HTR-8/SVneo (cell line): ENCODE results near the gene LRP1.

ENCODE experiments used
- DNase-seq: peaks from one replicate; pipeline ENCODE4 v3.0.0; 2011; ENCODE audit warnings: low spot score, mixed read lengths; ENCODE audit not compliant: insufficient read length
- FAIRE-seq: peaks from 2 replicates; lab custom pipeline; 2011; peaks lifted over from hg19 to GRCh38; lab: Jason Lieb, UNC

LRP1 gene

DNA sequence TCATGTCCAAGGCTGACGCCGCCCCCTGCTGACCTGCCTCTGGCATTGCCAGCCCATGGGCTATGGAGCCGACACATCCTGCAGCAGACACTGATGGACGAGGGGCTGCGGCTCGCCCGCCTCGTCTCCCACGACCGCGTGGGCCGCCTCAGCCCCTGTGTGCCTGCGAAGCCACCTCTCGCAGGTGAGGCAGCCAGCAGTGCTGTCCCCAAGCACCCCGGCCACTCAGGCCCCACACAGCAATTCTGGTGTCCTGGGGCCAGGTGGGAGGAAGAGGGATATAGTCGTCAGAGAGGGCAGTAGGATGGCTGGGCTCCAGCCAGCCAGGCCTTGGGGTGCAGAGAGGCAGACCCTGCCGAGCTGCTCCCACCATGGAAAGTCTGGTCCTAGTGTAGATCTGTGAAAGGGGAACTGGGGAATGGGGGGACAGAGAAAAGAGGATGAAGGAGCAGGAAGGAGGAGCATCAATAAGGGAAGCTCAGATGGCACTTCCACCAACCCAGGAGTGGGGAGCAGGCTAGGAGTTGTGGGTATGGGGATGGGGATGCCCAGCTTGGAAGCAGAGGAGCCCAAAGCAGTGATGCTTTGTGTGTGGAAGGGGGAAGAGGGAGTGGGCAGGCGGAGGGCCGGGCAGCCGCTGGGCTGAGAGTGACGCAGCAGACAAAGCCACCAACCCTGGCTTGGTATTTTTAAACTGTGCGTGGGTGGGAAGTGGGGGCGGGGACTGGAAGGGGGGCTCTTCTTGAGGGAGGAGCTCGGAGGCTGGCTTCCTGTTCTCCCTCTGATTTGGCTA, 34.7 kb upstream of the LRP1 start:
- DNase-seq (no peak), FAIRE-seq (peak; percentile 68)

DNA sequence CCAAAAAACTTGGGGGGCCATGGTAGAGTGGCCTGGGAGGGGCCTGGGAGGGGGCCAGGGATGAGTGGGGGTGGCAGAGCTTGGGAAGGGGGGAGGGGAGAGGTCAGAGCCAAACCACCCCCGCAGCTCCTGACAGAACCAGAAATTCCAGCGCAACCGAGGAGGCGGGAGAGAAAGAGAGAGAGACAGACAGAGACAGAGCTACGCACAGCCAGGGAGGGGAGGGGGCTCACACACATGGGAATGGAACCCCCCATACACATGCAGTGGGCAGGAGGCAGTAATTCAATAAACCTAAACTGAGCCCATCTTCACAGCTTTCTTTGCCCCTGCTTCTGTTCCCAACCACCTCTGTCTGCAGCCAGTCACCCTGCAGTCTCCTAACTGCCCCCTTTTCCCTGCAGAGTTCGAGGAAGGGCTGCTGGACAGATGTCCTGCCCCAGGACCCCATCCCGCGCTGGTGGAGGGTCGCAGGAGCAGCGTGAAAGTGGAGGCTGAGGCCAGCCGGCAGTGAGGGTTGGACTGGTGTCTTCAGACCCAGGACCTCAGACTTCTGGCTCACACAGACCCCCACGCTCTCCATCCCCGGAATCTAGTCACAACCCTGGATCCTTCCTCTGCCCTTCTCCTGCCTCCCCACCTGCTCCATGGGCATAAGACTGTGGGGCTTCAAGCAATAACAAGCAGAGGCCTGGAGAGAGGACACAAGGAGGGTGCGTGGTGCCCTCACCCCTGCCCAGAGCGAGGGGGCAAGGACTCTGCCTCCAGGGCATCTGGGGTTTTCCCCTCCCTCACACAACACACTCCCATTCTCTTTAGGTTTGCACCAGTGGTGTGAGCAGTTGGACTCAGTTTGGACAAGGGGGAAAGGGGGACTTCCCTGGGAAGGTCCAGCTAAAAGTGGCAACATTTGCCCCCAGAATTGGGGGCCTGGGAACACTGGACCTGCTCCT, 33.8 kb upstream of the LRP1 start:
- DNase-seq (no peak), FAIRE-seq (no peak)

DNA sequence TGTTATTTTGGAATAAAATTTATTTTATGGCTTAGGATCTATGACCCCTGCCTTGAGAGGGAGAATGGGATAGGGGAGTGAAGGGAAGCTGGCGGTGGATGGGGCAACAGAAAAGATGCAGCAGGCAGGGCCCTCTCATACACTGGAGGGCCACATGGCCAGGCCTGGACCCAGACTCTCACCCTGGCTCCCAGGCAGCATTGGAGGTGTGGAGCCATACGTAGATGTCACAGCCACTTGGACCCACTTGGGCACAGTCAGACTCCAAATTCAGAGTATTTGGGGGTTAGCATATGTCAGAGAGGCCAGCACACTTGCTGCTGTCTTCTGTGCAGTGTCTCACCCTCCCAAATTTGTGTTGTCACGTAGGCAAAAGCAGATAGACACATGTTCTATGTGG, 32.8 kb upstream of the LRP1 start:
- FAIRE-seq (no peak), DNase-seq (no peak)

GRCh38 chr12:57096099-57096572, 32.1 kb upstream of the LRP1 start:
- DNase-seq (no peak), FAIRE-seq (peak; percentile 4)

DNA sequence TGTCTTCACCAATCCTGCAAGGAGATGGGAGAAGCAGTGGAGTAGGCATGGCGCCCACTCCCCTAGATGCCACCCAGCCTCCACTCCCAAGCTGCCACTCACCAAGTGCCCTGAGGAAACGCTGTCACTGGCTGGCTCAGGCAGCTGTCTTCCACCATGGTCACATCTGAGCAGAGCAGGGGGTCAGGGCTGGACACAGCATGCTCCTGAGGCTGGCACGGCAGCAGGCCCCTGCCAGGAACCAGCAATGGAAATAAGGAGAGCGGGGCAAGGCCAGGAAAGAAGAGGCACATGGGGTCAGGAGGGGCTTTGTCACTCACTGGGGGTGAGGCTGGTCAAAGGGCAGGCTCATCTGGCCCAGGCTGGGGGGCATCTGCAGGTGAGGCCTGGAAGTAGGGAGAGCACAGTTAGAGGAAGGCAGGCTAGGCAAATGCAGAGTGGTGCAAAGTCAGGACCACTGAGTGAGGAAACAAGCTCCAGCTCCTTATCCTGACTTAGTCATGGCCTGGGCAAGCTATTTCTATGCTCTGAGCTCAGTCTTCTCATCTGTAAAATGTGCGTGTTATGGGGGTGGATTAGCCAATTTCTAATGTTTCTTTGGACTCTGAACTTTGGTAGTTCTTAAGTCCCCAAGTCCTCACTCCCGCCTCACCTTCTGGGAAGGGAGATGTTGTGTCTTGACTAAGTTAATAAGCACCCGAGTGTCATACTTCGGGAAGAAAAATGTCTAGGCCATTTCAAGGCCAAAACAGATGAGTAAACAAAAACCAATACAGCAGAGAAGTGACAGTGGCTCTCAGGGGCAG, 31.3 kb upstream of the LRP1 start:
- FAIRE-seq (no peak), DNase-seq (no peak)

- DNase-seq (no peak), FAIRE-seq (no peak)
Measured at GRCh38 chr12:57097554-57097835, 30.8 kb upstream of the LRP1 start.

DNA sequence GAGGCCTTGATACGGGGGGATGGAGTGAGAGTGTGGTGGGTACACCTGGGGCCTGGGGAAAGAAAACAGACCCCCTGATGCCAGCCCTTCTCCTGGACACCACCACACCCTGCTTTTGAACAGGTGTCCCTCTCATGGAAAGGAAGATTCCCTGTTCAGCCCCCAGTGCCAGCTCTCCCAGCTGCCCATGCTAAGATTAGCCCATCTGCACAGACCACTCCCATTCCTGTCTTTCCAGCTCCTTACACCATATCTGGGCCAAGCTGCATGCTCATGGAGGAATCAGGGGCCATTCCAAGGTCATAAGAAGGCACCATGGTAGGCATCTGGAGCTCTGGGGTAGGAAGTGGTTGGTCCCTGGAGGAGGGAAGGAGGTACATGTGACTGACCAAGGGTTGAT, 29.7 kb upstream of the LRP1 start:
- DNase-seq (no peak), FAIRE-seq (no peak)

GRCh38 chr12:57099047-57099714, 29.1 kb upstream of the LRP1 start:
- no peak for DNase-seq
- FAIRE-seq = no peak

DNA sequence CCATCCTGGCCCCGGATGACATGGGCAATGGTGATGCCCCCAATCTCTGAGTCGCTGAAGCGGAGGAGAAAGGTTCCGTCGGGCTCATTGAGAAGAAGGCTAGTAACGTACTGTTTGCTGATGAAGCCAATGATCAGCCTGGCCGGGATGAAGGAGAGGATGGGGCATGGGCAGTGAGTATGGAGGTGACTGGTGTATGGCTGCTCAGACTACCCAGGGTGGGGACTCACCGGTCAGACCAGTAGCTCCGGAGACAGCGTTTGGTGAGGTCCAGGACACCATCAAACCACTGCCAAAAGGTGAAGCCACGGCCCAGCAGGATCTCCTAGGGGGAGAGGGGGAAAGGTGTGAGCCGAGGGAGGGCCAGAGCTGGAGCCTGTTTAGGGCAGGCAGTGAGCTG, 28.5 kb upstream of the LRP1 start:
- FAIRE-seq = no peak
- DNase-seq = no peak

DNA sequence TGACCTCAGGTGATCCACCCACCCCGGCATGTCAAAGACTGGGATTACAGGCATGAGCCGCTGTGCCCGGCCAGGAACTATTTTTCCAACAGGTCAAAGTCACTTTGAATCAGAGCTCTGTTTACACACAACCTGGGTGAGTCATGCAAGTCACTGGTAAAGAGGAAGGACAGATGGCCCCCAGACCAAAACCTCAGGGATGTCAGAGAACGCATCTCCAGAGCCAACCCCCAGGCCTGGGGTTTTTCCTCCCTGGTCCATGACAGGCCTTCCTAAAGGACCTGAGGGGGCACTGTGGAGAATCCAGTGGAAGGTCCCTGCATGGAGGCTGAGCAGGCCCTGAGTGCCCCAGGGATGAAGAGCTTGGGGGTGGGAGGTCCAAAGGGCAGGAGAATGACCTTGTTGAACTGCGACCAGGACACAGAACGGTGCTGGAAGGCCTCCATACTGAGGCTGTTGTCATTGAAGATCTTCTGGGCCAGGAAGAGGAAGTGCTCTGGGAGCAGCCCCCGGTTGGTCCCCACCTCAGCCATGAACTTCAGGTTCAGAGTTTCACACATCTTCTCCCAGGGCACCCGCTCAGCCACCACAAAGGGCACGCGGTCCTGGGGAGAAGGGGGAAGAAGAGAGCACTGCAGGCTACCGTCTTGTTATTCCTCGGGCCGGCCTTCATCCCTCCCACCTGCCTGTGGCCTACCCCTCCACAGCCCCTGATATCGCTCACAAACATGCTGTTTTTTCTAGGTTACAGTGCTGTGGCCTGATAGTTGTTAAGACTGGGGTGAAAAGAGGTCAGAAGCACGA, 26.2 kb upstream of the LRP1 start:
- FAIRE-seq (no peak), DNase-seq (no peak)

DNA sequence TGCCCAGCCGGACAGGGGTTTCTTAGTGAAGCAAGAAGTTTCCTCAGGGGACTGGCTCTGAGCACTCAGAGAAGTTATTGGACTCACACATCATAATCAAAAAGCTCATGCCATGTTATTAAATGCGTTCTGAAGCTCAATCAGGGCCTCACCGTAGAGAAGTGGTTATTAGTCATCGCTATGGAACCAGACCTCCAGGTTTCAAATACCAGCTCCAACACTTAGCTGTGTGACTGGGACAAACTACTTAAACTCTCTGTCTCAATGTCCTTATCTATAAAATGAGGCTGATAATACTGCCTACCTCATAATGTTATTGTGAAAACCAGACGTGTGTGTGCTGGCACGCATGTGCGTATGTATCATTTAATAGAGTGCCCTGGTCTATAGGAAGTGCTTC, 24.4 kb upstream of the LRP1 start:
- DNase-seq (no peak), FAIRE-seq (no peak)

DNA sequence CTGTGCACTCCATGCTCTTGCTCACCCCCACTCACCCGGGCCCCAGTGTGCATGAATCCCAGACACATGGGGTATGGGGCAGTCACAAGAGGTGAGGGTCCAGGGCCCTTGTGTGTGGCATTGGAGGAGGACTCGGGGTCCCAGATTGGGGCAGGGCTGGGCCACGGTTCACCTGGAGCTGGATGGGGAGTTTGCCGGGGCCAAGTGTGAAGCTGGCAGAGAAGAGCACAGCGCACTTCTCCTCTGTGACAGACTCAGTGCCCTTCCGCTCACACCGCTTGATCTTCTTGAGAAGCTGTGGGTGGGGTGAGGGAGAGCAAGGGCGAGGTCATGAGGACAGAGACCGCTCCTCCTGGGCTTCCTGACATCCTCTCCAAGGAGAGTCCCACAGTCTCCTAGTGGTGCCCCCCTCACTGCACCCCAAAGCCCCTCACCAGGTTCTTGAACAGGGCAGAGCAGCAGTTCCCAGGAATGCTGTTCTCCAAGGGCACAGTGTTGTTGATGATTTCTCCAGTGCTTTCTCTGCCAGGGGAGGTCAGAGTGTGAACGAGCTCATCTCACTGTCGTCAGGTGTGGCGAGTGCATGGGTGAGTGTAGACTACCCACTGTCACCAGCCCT, 23.9 kb upstream of the LRP1 start:
- no peak for DNase-seq
- no peak for FAIRE-seq

- FAIRE-seq = no peak
- no peak for DNase-seq
Measured at GRCh38 chr12:57105011-57105753, 23.1 kb upstream of the LRP1 start.

DNA sequence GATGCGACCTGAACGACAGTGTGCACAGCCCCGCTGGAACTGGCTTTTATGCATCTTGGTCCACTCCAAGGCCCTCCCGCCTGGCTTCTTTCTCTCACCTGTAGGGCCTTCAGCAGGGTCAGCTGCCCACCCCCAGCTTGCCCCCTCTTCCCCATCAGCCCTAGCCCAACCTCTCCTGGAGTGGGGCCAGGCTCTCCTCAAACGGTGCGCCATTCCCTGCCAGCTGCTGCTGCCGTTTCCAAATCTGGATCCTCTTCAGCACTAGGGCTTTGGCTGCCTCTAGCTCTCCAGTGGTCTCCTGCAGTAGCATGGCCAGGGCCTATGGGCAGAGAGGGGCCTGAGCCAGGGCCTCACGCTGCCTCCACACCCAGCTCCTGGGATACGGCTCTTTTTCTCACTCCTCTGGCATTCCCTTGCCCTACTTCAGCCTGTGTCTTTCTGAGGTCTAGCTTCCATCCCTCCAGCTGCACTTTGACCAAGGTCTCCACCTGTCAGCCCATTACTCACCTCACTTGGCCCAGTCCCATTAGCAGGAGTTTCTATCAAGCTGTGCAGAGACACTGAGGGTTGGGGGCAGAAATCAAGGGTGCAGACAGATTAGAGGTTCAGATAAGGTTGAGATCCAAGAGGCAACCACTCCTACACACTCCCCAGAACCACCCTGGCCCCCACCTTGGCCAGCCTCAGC, 22.1 kb upstream of the LRP1 start:
- DNase-seq = no peak

GRCh38 chr12:57107456-57108155, 20.7 kb upstream of the LRP1 start:
- DNase-seq = no peak
- no peak for FAIRE-seq

More for the DNA sequence above, 22.1 kb upstream of the LRP1 start:
- no peak for FAIRE-seq

GRCh38 chr12:57109207-57110103, 18.8 kb upstream of the LRP1 start:
- DNase-seq (no peak), FAIRE-seq (no peak)
